ENCODE measurements around the gene ATP8A2.

DNA sequence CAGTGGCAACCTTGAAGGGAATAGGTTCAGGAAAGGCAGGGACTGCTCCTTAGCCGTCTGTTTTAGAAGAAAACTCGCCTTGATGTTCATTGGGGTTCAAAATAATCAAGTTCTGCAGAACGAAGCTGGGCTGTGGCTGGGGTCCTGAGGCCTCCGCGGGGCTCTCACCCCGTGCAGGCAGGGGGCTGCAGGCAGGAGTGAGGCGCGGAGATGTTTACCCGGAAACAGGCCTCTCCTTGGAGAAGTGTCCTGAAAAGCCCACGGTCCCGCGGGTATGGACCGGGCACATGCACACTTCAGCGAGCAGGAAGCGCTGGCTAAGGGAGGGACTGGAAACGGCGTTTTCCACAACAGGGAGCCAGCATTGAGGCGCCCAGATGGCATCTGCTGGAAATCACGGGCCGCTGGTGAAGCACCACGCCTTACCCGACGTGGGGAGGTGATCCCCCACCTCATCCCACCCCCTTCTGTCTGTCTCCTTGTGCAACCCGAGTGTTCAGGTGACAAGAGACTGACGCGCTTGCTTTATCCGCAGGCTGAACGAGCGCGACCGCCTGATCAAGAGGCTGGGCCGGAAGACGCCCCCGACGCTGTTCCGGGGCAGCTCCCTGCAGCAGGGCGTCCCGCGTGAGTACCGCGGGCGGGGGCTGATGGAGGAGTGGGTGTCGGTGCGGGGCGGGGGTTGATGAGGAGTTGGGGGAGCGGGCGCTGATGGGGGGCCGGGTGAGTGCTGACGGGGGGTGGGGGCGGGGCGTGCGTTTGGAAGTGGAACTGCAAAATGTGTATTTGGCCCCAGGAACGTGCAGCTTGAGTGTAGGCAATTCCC, 640.4 kb downstream of the ATP8A2 start:
- TF ChIP-seq, protein P1, sequence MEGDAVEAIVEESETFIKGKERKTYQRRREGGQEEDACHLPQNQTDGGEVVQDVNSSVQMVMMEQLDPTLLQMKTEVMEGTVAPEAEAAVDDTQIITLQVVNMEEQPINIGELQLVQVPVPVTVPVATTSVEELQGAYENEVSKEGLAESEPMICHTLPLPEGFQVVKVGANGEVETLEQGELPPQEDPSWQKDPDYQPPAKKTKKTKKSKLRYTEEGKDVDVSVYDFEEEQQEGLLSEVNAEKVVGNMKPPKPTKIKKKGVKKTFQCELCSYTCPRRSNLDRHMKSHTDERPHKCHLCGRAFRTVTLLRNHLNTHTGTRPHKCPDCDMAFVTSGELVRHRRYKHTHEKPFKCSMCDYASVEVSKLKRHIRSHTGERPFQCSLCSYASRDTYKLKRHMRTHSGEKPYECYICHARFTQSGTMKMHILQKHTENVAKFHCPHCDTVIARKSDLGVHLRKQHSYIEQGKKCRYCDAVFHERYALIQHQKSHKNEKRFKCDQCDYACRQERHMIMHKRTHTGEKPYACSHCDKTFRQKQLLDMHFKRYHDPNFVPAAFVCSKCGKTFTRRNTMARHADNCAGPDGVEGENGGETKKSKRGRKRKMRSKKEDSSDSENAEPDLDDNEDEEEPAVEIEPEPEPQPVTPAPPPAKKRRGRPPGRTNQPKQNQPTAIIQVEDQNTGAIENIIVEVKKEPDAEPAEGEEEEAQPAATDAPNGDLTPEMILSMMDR (IDR thresholded peaks at IDR 0.05 in 2 of 3, conservative IDR thresholded peaks at IDR 0.05 in 1 of 3; ENCODE audit: insufficient read depth in 2 of 3, low read depth in 1 of 3, low read length in 3 of 3): no peak
- TF ChIP-seq HNRNPUL1 (IDR thresholded peaks at IDR 0.05; ENCODE audit: low read length) (no peak), GATAD2B (IDR thresholded peaks at IDR 0.05; ENCODE audit: borderline replicate concordance) (no peak), RAD51 (IDR thresholded peaks at IDR 0.05; ENCODE audit: borderline replicate concordance, low read depth) (no peak), HDAC1 (IDR thresholded peaks at IDR 0.05) (no peak), EGR1 (conservative IDR thresholded peaks at IDR 0.05) (no peak), POLR2AphosphoS5 (IDR thresholded peaks at IDR 0.05; ENCODE audit: control insufficient read depth, insufficient read depth, low read depth, low read length) (no peak), MCM7 (IDR thresholded peaks at IDR 0.05) (no peak), EZH2 (IDR thresholded peaks at IDR 0.05; ENCODE audit: borderline replicate concordance, low read depth, low read length) (no peak), POLR2A (conservative IDR thresholded peaks at IDR 0.05) (no peak), NRF1 (conservative IDR thresholded peaks at IDR 0.05 in 1 of 2, IDR thresholded peaks at IDR 0.05 in 1 of 2) (no peak)
- TF ChIP-seq, protein P2, sequence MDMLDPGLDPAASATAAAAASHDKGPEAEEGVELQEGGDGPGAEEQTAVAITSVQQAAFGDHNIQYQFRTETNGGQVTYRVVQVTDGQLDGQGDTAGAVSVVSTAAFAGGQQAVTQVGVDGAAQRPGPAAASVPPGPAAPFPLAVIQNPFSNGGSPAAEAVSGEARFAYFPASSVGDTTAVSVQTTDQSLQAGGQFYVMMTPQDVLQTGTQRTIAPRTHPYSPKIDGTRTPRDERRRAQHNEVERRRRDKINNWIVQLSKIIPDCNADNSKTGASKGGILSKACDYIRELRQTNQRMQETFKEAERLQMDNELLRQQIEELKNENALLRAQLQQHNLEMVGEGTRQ (CRISPR knock-in tag; IDR thresholded peaks at IDR 0.05): no peak
- TF ChIP-seq, protein P3, sequence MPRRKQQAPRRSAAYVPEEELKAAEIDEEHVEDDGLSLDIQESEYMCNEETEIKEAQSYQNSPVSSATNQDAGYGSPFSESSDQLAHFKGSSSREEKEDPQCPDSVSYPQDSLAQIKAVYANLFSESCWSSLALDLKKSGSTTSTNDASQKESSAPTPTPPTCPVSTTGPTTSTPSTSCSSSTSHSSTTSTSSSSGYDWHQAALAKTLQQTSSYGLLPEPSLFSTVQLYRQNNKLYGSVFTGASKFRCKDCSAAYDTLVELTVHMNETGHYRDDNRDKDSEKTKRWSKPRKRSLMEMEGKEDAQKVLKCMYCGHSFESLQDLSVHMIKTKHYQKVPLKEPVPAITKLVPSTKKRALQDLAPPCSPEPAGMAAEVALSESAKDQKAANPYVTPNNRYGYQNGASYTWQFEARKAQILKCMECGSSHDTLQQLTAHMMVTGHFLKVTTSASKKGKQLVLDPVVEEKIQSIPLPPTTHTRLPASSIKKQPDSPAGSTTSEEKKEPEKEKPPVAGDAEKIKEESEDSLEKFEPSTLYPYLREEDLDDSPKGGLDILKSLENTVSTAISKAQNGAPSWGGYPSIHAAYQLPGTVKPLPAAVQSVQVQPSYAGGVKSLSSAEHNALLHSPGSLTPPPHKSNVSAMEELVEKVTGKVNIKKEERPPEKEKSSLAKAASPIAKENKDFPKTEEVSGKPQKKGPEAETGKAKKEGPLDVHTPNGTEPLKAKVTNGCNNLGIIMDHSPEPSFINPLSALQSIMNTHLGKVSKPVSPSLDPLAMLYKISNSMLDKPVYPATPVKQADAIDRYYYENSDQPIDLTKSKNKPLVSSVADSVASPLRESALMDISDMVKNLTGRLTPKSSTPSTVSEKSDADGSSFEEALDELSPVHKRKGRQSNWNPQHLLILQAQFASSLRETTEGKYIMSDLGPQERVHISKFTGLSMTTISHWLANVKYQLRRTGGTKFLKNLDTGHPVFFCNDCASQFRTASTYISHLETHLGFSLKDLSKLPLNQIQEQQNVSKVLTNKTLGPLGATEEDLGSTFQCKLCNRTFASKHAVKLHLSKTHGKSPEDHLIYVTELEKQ (CRISPR knock-in tag; IDR thresholded peaks at IDR 0.05): no peak

Measured in K562 (cell line).